NCI-H2196 (cell line): ENCODE measurements around the gene DCAF6.
A peak's percentile ranks its signal among the peaks of the same experiment; 100 is the strongest.
"Not testable (repeated sequence)": the region's sequence is repeated elsewhere in the genome, so short reads cannot be mapped to it uniquely, and the experiment has no call there.

Experiments used
- DNase-seq: peaks from one replicate; lab custom pipeline; 2025; ENCODE audit not compliant: unreplicated experiment; lab: John Stamatoyannopoulos, UW

Gene DCAF6

GRCh38 chr1:167924102-167924501 lies 12.4 kb upstream of the DCAF6 start:
- DNase-seq = no peak

- DNase-seq = no peak
Measured at GRCh38 chr1:167924543-167925231, 11.8 kb upstream of the DCAF6 start.

- no peak for DNase-seq
Measured at GRCh38 chr1:167926486-167926997, 9.9 kb upstream of the DCAF6 start.

- no peak for DNase-seq
Measured at GRCh38 chr1:167927046-167927754, 9.3 kb upstream of the DCAF6 start.

GRCh38 chr1:167928457-167928852 lies 8.0 kb upstream of the DCAF6 start:
- no peak for DNase-seq

GRCh38 chr1:167928919-167929318 lies 7.6 kb upstream of the DCAF6 start:
- DNase-seq = not testable (repeated sequence)

- DNase-seq = no peak
Measured at GRCh38 chr1:167929725-167930124, 6.8 kb upstream of the DCAF6 start.

- DNase-seq = no peak
Measured at GRCh38 chr1:167933788-167934187, 2.7 kb upstream of the DCAF6 start.

- no peak for DNase-seq
Measured at GRCh38 chr1:167934426-167935215, 1.9 kb upstream of the DCAF6 start.

GRCh38 chr1:167935216-167936067 lies 1.0 kb upstream of the DCAF6 start:
- DNase-seq = peak; percentile 47

GRCh38 chr1:167936930-167937708 lies 636 bp downstream of the DCAF6 start, which contains the start of gene MPC2:
Gene MPC2, minus strand, starts transcription at chr1:167937072. Its CDS starts 1,231 bp downstream, at chr1:167935841.
- DNase-seq = peak; percentile 43

GRCh38 chr1:167937709-167938010 lies 1.2 kb downstream of the DCAF6 start:
- DNase-seq = no peak

GRCh38 chr1:167938080-167938636 lies 1.7 kb downstream of the DCAF6 start:
- no peak for DNase-seq

GRCh38 chr1:167940264-167940663 lies 3.8 kb downstream of the DCAF6 start:
- no peak for DNase-seq

GRCh38 chr1:167943541-167943940 lies 7.1 kb downstream of the DCAF6 start:
- DNase-seq = no peak

GRCh38 chr1:167947733-167948132 lies 11.2 kb downstream of the DCAF6 start:
- no peak for DNase-seq

- no peak for DNase-seq
Measured at GRCh38 chr1:167949785-167950184, 13.3 kb downstream of the DCAF6 start.

GRCh38 chr1:167950569-167950968 lies 14.1 kb downstream of the DCAF6 start:
- no peak for DNase-seq

- no peak for DNase-seq
Measured at GRCh38 chr1:167955915-167956314, 19.4 kb downstream of the DCAF6 start.

GRCh38 chr1:167957710-167958109 lies 21.2 kb downstream of the DCAF6 start:
- DNase-seq = no peak
